ENCODE data around the gene GLP2R.

DNA sequence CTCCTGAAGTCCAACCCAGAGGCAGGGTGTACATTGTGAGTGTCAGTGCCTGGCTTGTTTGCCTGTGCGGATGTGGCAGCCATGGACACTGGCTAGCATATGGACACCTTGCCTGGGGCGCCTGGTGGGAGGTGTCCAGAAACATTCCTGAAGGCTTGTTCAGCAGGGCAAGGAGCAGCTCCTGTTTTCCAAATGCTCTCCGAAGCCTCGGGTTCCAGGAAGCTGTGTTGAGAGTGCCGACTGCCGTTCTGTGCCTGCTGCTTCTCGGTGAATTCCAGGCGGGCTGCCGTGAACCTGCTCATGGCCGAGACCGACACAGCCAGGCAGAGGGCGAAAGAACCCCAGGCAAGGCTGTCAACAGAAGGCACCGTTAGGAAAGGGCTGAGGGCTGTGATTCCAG, 23.4 kb upstream of the GLP2R start:
- TF ChIP-seq, protein P1, sequence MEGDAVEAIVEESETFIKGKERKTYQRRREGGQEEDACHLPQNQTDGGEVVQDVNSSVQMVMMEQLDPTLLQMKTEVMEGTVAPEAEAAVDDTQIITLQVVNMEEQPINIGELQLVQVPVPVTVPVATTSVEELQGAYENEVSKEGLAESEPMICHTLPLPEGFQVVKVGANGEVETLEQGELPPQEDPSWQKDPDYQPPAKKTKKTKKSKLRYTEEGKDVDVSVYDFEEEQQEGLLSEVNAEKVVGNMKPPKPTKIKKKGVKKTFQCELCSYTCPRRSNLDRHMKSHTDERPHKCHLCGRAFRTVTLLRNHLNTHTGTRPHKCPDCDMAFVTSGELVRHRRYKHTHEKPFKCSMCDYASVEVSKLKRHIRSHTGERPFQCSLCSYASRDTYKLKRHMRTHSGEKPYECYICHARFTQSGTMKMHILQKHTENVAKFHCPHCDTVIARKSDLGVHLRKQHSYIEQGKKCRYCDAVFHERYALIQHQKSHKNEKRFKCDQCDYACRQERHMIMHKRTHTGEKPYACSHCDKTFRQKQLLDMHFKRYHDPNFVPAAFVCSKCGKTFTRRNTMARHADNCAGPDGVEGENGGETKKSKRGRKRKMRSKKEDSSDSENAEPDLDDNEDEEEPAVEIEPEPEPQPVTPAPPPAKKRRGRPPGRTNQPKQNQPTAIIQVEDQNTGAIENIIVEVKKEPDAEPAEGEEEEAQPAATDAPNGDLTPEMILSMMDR (conservative IDR thresholded peaks at IDR 0.05; ENCODE audit: low read length) = no peak
- TF ChIP-seq EZH2phosphoT487 (IDR thresholded peaks at IDR 0.05; ENCODE audit: borderline replicate concordance, low read depth, low read length) = no peak
